GM21619 (cell line): ENCODE results near the gene SLITRK5.

Experiments
- ATAC-seq: cut with Tn5 transposase; IDR thresholded peaks from one replicate; pipeline ENCODE4 v1.9.1; 2021; ENCODE audit not compliant: unreplicated experiment

SLITRK5 gene

DNA sequence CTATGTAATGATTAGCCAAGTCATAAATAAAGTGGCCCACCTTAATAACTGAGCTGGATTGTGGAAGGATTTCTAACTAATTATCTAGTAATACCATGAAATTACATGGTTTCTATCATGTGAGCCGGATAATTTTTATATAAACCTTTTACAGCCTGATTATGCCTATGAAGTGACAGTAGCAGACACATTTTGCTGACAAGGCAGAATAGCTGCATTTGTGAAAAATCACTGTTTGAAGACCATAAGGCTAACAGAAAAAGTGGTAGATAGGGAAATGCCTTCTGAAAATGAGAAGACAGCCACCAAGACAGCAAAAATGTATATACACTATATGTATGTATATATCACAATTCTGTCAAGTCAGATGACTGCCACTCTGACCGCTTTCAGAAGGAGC is 27.1 kb downstream of the SLITRK5 start:
- no peak for ATAC-seq

DNA sequence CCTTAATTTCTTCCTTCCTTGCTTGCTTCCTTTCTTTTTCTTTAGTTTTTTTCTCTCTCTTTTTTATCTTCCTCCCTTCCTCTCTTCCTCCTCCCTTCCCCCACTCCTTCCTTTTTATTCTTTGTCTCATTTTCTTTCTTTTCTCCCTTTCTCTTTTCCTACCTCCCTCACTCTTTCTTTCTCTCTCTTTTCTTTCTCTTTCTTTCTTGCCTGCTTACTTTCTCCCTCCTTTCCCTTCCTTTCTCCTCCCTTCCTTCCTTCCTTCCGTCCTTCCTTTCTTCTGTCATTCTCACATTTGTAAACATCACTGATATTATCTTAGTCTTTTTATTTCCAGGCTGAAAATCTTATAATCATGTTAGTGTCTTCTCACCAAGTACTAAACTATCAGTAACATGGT is 38.8 kb downstream of the SLITRK5 start:
- no peak for ATAC-seq

DNA sequence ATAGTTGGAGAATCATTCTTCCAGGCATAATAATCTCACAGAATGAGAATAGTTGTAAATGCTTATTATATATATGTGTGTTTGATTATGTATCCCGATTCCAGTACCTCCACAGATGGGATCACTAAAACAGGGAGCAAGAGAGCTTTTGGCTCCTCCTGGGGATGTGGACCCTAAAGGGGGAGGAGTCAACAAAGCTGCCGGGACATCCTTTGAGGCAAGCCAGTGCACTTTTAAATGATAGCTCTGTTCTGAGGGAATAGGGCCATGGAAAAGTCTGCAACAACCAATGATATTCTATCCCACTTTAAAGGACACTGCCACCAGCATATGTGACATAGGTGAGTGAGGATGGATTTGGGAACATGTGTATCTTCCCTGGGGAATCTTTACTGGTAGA is 40.8 kb downstream of the SLITRK5 start:
- ATAC-seq, result no peak
